HepG2 (cell line): ENCODE data around the gene BAIAP3. TPM values are rescaled to one million over a fixed set of nuclear protein-coding genes. Genes with fewer than 3 reads are reported as not detected.
A peak's percentile ranks its signal among the peaks of the same experiment; 100 is the strongest.

ENCODE experiments used
- DR1 ChIP-seq: sonication (generic); formaldehyde crosslinking; IDR thresholded peaks from 2 replicates; pipeline ENCODE4 v1.8.0; 2021; ENCODE audit warnings: mild to moderate bottlenecking, missing genetic modification reagents, inconsistent platforms
- ELF1 ChIP-seq: sonication (generic); formaldehyde crosslinking; IDR thresholded peaks from 2 replicates; pipeline ENCODE4 v1.4.0; 2020; ENCODE audit warnings: missing genetic modification reagents
- FOXC1 ChIP-seq: sonication (generic); formaldehyde crosslinking; IDR thresholded peaks from 2 replicates; pipeline ENCODE4 v1.8.0; 2022; ENCODE audit warnings: mild to moderate bottlenecking, missing genetic modification reagents, borderline replicate concordance
- NFYC ChIP-seq: IDR thresholded peaks from 2 replicates; pipeline ENCODE4 v1.6.1; 2016; ENCODE audit warnings: missing genetic modification reagents, missing compliant biosample characterization
- SIX1 ChIP-seq: sonication (generic); formaldehyde crosslinking; IDR thresholded peaks from 2 replicates; pipeline ENCODE4 v1.4.0; 2020; ENCODE audit warnings: missing genetic modification reagents, borderline replicate concordance
- SMAD9 ChIP-seq: sonication (generic); formaldehyde crosslinking; IDR thresholded peaks from 2 replicates; pipeline ENCODE4 v1.5.1; 2020; ENCODE audit warnings: mild to moderate bottlenecking, missing genetic modification reagents
- SRSF9 ChIP-seq: fragments of 200-400 bp; formaldehyde crosslinking; IDR thresholded peaks from 2 replicates; pipeline ENCODE4 v1.6.1; 2018; ENCODE audit warnings: borderline replicate concordance, mild to moderate bottlenecking, low read depth, low read length; ENCODE audit not compliant: insufficient read depth, poor library complexity, severe bottlenecking
- ZFP90 ChIP-seq: sonication (generic); formaldehyde crosslinking; IDR thresholded peaks from 2 replicates; pipeline ENCODE4 v1.8.0; 2022; ENCODE audit warnings: missing genetic modification reagents, mild to moderate bottlenecking, inconsistent platforms, borderline replicate concordance
- ZNF235 ChIP-seq: sonication (generic); formaldehyde crosslinking; IDR thresholded peaks from 2 replicates; pipeline ENCODE4 v1.8.1; 2023; ENCODE audit warnings: mild to moderate bottlenecking, missing genetic modification reagents, borderline replicate concordance
- ZNF282 ChIP-seq: fragments of 450-650 bp; IDR thresholded peaks from 2 replicates; pipeline ENCODE4 v1.6.1; 2018; ENCODE audit not compliant: partially characterized antibody
- ZZZ3 ChIP-seq: sonication (generic); formaldehyde crosslinking; IDR thresholded peaks from 2 replicates; pipeline ENCODE4 v1.4.0; 2020; ENCODE audit warnings: missing genetic modification reagents, mild to moderate bottlenecking, borderline replicate concordance
- polyA plus RNA-seq, 8 experiments: library from polyadenylated mRNA; depleted of rRNA in 3 of 8; stranded (reverse) in 7 of 8; unstranded in 1 of 8; fragments of >200 nt; fragmentation: Illumina TruSeq in 4 of 8; extraction: Trizol in 4 of 8; gene quantifications; 2 replicates each; pipeline versions ENCODE4 v1.2.1 to v1.2.3, GENCODE V29; 2011 to 2016; ENCODE audit warnings: low read depth in 4 of 8, missing spikeins in 1 of 8, mixed read lengths in 1 of 8; ENCODE audit not compliant: insufficient read depth in 1 of 8
- total RNA-seq, 5 experiments: library from RNA; depleted of rRNA; stranded (reverse); fragments of >200 nt; fragmentation: Illumina TruSeq; extraction: Trizol; gene quantifications; 2 replicates each; pipeline ENCODE4 v1.2.3, GENCODE V29; 2016; ENCODE audit warnings: low read depth in 1 of 5
- TF ChIP-seq, protein P1 (sequence below): sonication (generic); formaldehyde crosslinking; IDR thresholded peaks from 2 replicates; pipeline ENCODE4 v1.4.0; 2020; ENCODE audit warnings: mild to moderate bottlenecking, missing genetic modification reagents
- TF ChIP-seq, protein P2 (sequence below): sonication (generic); formaldehyde crosslinking; IDR thresholded peaks from 2 replicates; pipeline ENCODE4 v1.5.1; 2020; ENCODE audit warnings: mild to moderate bottlenecking, missing genetic modification reagents, moderate library complexity
- TF ChIP-seq, protein P3 (sequence below): IDR thresholded peaks from 2 replicates; pipeline ENCODE4 v1.6.1; 2016

BAIAP3 gene
- total and polyA plus RNA-seq, 2 of the 13 experiments (the other 11 are each of a cell fraction or from before 2014, with no cell fraction given) = 3.2 to 5.7 TPM

DNA sequence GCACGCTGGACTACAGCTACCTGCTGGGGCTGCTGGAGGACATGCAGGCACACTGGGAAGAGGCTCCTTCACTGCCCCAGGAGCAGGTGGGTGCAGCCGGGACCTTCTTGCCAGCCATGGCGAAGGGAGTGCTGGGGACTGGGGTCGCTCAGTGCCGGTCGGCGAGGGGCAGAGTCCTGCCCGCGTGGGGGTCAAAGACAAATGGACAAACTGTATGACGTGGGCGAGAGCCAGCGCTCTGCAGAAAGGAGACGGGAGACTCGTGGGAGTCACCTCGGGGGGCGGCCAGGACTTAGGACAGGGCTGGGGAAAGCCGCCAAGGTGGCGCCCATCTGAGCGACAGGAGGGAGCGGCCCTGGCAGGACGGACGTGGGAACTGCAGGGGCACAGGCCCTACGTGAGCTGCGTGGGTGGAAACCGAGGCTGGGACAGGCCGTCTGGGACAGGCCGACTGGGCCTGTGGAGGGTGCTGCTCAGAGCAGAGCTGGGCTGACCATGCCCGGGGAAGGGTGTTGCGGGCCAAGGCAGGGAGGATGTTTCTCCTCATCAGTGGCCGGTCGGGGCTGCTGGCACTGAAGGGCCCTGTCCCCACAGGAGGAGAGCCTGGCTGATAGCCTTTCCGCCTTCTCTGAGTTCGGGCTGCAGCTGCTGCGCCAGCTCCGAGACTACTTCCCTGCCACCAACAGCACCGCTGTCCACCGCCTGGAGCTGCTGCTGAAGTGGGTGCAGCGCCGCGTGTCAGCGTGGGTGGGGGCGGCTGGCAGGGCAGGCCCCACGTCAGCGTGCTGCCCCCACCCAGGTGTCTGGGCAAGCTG is 10.2 kb downstream of the BAIAP3 start (continued):
- TF ChIP-seq, protein P1, sequence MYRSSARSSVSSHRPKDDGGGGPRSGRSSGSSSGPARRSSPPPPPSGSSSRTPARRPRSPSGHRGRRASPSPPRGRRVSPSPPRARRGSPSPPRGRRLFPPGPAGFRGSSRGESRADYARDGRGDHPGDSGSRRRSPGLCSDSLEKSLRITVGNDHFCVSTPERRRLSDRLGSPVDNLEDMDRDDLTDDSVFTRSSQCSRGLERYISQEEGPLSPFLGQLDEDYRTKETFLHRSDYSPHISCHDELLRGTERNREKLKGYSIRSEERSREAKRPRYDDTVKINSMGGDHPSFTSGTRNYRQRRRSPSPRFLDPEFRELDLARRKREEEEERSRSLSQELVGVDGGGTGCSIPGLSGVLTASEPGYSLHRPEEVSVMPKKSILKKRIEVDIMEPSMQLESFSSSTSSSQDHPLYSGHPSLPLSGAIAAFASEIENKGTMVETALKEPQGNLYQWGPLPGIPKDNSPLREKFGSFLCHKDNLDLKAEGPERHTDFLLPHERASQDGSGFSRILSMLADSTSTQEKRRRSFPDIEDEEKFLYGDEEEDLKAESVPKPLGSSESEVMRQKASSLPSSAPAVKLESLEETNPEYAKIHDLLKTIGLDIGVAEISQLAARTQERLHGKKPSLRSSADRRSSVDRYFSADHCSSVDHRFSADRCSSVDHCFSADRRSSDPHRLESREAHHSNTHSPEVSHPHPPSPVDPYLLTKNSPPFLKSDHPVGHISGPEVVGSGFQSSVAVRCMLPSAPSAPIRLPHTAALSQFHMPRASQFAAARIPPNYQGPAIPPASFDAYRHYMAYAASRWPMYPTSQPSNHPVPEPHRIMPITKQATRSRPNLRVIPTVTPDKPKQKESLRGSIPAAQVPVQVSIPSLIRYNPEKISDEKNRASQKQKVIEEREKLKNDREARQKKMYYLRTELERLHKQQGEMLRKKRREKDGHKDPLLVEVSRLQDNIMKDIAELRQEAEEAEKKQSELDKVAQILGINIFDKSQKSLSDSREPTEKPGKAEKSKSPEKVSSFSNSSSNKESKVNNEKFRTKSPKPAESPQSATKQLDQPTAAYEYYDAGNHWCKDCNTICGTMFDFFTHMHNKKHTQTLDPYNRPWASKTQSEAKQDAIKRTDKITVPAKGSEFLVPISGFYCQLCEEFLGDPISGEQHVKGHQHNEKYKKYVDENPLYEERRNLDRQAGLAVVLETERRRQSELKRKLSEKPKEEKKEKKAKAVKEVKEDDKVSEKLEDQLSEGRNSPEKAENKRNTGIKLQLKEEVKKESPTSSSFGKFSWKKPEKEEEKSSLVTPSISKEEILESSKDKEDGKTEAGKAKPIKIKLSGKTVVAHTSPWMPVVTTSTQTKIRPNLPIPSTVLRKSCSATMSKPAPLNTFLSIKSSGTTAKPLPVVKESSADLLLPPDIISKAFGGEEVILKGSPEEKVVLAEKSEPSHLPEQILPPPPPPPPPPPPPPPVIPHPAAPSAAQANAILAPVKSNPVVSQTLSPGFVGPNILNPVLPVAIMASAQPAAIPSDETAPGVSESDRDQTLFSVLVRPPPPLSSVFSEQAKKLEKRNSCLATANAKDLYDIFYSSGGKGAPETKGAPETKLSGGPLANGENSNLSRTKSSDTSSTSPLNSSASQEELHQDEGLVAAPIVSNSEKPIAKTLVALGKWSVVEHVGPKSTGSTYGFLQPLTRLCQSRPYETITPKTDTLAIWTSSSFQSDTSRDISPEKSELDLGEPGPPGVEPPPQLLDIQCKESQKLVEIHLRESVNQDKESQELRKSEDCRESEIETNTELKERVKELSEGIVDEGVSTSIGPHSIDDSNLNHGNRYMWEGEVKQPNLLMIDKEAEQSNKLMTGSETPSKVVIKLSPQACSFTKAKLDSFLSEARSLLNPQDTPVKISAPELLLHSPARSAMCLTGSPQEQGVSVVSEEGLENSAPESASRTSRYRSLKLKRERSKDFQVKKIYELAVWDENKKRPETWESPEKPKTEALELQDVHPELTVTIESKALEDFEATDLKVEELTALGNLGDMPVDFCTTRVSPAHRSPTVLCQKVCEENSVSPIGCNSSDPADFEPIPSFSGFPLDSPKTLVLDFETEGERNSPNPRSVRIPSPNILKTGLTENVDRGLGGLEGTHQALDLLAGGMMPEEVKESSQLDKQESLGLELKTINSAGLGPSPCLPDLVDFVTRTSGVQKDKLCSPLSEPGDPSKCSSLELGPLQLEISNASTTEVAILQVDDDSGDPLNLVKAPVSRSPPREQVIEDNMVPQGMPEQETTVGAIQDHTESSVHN (CRISPR knock-in tag) = no peak
- TF ChIP-seq ZNF282 = no peak
- no peak for TF ChIP-seq ELF1 (CRISPR knock-in tag)
- no peak for TF ChIP-seq SRSF9
- TF ChIP-seq ZFP90 (CRISPR knock-in tag) = no peak
- 0 out of 2 replicates have a peak, but pooled peaks have one; percentile 28 for TF ChIP-seq FOXC1 (CRISPR knock-in tag)
- TF ChIP-seq, protein P2, sequence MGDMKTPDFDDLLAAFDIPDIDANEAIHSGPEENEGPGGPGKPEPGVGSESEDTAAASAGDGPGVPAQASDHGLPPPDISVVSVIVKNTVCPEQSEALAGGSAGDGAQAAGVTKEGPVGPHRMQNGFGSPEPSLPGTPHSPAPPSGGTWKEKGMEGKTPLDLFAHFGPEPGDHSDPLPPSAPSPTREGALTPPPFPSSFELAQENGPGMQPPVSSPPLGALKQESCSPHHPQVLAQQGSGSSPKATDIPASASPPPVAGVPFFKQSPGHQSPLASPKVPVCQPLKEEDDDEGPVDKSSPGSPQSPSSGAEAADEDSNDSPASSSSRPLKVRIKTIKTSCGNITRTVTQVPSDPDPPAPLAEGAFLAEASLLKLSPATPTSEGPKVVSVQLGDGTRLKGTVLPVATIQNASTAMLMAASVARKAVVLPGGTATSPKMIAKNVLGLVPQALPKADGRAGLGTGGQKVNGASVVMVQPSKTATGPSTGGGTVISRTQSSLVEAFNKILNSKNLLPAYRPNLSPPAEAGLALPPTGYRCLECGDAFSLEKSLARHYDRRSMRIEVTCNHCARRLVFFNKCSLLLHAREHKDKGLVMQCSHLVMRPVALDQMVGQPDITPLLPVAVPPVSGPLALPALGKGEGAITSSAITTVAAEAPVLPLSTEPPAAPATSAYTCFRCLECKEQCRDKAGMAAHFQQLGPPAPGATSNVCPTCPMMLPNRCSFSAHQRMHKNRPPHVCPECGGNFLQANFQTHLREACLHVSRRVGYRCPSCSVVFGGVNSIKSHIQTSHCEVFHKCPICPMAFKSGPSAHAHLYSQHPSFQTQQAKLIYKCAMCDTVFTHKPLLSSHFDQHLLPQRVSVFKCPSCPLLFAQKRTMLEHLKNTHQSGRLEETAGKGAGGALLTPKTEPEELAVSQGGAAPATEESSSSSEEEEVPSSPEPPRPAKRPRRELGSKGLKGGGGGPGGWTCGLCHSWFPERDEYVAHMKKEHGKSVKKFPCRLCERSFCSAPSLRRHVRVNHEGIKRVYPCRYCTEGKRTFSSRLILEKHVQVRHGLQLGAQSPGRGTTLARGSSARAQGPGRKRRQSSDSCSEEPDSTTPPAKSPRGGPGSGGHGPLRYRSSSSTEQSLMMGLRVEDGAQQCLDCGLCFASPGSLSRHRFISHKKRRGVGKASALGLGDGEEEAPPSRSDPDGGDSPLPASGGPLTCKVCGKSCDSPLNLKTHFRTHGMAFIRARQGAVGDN = peak; percentile 61; the same call in 1 of the 2 replicates
- TF ChIP-seq ZZZ3 = no peak
- TF ChIP-seq NFYC (CRISPR knock-in tag) = no peak
- TF ChIP-seq DR1 (CRISPR knock-in tag) = no peak
- TF ChIP-seq SMAD9 = no peak
- TF ChIP-seq, protein P3, sequence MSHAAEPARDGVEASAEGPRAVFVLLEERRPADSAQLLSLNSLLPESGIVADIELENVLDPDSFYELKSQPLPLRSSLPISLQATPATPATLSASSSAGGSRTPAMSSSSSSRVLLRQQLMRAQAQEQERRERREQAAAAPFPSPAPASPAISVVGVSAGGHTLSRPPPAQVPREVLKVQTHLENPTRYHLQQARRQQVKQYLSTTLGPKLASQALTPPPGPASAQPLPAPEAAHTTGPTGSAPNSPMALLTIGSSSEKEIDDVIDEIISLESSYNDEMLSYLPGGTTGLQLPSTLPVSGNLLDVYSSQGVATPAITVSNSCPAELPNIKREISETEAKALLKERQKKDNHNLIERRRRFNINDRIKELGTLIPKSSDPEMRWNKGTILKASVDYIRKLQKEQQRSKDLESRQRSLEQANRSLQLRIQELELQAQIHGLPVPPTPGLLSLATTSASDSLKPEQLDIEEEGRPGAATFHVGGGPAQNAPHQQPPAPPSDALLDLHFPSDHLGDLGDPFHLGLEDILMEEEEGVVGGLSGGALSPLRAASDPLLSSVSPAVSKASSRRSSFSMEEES (CRISPR knock-in tag) = no peak
- no peak for TF ChIP-seq ZNF235 (CRISPR knock-in tag)
- TF ChIP-seq SIX1 (CRISPR knock-in tag) = no peak
